Medulla oblongata (tissue), 1 donor: ENCODE measurements around the gene CTLA4.

Experiments
- DNase-seq: peaks from one replicate; pipeline ENCODE4 v3.0.0-alpha.2; 2015; ENCODE audit errors: extremely low spot score

The CTLA4 gene

DNA sequence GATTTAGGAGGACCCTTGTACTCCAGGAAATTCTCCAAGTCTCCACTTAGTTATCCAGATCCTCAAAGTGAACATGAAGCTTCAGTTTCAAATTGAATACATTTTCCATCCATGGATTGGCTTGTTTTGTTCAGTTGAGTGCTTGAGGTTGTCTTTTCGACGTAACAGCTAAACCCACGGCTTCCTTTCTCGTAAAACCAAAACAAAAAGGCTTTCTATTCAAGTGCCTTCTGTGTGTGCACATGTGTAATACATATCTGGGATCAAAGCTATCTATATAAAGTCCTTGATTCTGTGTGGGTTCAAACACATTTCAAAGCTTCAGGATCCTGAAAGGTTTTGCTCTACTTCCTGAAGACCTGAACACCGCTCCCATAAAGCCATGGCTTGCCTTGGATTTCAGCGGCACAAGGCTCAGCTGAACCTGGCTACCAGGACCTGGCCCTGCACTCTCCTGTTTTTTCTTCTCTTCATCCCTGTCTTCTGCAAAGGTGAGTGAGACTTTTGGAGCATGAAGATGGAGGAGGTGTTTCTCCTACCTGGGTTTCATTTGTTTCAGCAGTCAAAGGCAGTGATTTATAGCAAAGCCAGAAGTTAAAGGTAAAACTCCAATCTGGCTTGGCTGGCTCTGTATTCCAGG, at the start of gene CTLA4:
Gene CTLA4, plus strand, starts transcription at position 211 of the 640 bp plus-strand sequence. Its CDS starts 172 bp downstream, at position 383.
- DNase-seq = no peak

- DNase-seq = no peak
Measured at GRCh38 chr2:203818656-203819055, 48.9 kb upstream of the CTLA4 start.

GRCh38 chr2:203819434-203820133, 48.0 kb upstream of the CTLA4 start:
- no peak for DNase-seq

DNA sequence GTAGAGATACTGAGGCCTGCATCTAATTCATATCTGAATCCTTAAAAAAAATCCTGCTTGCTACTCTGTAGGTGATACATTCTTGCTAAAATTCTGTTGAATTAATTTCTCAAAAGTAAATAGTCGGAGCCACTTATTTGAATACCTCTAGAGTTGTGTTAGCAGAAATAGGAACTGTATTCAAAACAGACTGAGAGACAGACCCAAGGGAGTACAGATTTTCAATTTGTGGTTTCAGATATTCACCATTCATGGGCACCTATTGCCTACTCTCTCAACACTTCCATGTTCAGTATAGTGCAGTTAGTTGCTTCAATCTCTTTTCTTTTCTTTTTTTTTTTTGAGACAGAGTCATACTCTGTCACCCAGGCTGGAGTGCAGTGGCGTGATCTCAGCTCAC, 46.6 kb upstream of the CTLA4 start:
- no peak for DNase-seq

- DNase-seq = no peak
Measured at GRCh38 chr2:203822240-203822639, 45.3 kb upstream of the CTLA4 start.

DNA sequence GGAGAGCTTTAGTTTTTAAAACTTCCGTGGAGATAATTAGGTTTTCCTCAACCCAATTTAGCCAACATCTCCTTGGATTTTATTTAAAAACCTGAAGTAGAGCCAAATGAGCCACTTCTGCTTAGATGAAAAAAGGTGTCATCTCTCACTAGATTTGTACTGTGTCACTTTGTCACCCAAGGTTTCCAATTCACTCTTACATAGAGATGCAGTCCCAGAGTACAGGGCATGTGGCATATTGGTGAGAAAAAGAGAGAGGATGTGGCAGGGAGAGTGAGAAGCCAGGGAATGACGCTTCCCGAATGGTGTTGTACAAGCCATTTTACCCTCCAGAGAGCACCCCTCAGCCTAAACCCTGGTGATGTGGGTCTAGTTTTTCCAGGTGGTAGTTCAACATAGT, 44.4 kb upstream of the CTLA4 start:
- DNase-seq = no peak

- DNase-seq = no peak
Measured at GRCh38 chr2:203824057-203824456, 43.5 kb upstream of the CTLA4 start.

GRCh38 chr2:203824603-203825002, 43.0 kb upstream of the CTLA4 start:
- DNase-seq = no peak

DNA sequence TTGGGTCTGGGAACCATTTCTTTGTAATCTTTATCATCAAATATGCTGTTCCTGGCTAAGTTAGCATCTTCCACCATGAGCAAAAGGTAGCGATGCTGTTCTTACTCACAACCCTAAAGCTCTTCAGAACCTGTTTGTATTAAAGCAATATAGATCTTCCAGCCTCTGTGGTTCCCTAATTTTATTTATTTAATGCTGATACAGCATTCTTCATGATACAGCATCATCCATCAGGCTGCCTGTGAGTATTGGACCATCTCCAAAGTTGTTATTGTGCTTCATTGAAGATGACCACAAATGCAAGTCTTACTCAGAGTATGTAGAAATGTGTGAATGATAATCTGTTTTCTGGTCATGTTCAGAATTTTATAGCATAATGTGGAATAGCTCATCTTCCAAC, 40.9 kb upstream of the CTLA4 start:
- no peak for DNase-seq

GRCh38 chr2:203830304-203831055, 37.1 kb upstream of the CTLA4 start:
- no peak for DNase-seq

GRCh38 chr2:203835420-203835819, 32.2 kb upstream of the CTLA4 start:
- no peak for DNase-seq

DNA sequence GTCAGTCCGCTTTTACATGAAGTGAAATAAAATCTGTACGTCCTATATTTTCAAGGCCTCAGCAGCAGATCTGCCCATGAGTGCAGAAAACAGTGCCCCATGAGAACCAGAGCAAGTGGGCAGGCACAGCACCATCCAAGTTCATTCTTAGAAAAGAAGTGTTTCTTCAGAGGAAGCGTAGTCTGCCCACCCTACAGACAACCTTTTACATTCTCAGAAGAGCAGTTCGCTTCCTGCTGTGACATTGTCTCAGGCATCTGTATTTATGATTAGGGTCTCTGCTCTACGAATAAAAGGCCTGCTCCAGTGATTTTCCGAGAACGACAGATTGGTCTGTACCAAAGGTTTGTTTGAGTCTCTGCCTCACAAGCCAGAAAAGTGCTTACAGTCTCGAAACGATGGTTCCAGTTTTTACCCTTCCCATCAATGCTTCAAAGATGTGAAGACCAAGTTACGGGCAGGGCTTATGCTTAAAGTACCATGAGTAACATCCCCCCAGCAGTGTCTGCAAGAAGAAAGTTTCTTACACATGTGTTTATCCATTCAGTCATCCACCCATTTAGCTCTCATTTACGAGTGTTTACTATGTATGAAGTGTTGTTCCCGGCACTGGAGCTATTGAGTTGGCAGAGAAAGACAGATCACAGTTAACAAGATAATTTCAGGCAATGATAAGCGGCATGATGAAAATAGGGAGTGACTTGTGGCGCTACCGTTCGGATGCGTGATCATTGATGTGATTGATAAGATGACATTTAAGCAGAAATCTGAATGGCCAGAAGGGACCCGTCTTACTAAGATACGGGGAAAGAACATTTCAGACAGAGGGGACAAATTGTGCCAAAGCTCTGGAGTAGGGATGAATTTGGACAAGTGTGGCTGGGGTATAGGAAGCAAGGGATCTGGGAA, 31.4 kb upstream of the CTLA4 start:
- no peak for DNase-seq

DNA sequence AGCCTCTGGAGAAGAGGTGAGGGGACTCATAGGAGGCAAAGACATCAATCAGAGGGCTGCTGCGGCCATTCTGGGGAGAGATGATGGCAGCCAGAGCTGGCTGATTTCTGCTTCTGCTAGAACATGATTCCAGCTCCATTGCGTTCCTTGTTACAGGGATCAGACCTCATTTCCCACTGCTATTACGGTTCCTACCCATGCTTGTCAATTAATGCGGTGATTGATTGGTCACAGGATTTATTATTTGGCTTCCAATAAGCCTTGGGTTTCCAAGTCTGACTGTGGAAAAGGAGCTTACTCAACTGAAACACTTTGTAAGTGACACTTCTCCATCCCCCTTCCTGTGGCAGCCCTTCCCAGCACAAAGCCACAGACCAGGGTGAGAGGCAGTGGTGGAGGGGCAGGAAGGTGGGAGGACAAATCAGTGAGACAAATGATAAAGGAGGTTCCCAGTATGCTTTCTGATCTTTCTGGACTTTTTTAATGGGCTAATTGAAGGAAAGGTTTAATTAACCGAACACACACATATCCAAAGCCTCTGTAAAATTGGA, 26.8 kb upstream of the CTLA4 start:
- no peak for DNase-seq

DNA sequence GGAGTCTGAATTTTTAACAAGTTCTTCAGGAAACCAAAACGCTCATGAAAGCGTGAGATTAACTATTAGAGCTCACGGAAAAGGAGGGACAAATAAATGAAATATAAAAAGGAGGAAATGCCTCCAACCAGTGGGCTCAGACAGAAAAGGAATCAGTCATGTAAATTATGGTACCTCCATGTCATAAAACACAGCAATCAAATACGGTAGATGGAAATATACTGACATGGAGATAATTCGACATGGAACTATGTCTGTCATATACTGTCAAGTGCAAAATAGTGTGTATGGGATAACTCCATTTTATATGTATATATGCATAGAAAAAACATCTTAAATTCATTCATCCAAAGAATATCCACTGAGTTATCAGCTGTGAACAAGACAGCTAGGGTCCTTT, 25.9 kb upstream of the CTLA4 start:
- DNase-seq = no peak

GRCh38 chr2:203842373-203842772, 25.2 kb upstream of the CTLA4 start:
- no peak for DNase-seq

DNA sequence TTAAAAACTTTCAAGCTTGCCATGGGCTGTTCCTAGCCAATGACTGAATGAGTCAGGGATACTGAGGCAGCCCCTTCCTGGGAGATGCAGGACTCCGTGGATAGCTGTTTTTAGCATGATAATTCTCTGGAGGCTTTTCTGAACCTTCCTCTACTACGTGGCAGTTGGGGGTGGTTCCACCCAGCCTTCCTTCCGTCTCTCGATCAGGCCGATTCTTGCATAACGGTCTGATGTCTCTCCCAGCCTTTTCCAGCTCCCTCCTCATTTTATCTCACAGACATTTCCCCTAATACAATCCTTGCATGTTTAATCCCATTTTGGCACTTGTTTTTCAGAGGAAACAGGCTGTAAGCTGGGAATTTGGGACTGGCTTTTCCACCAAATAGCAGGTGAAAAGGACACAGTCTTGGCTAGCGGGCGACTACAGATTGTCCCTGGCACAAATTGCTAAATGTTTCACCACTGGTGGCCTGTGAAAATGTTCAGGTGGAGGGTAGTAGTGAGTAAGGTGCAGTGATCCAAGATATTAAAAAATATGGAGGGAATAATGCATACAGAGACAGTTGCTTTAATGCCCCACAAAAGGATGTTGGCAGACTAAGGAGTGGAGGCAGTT, 21.0 kb upstream of the CTLA4 start:
- no peak for DNase-seq

- DNase-seq = no peak
Measured at GRCh38 chr2:203849010-203849409, 18.6 kb upstream of the CTLA4 start.

GRCh38 chr2:203852760-203853159, 14.8 kb upstream of the CTLA4 start:
- DNase-seq = no peak

DNA sequence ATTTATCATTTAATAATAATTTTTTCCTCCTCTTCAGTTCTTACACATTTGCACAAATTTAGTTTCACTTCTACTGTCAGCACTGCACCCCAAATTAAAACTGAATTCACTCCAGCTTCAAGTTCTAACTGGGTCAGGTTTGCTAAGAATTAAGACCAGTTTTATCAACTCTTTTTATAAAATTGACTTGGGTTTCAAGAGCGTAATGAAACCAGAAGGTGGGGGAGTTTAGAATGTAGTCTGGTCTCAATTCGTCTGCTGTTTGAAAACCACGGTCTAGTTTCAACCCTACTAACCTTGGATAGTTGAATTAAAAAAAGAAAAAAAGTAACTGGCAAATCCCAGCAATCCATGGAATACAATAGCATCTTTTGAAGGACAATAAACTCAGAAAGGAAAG, 14.3 kb upstream of the CTLA4 start:
- DNase-seq = no peak

DNA sequence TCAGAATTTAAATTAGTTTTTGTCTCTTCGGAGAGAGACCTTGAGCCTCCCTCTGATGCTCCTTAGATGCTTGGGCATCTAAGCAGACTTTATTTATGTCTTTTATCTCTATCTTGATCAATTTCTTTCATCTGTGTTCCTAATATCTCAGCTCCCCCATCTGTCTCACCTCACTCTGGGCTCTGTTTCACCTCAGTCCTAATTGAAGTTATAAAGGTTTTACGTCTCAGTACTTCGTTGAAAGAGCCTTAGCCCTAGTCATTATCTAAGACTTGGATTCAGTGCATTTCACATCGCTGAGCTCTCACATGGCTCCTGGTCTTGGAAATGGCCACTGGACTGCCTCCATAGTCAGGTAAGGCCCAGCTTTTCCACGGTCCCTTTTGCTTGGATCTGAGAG, 13.8 kb upstream of the CTLA4 start:
- DNase-seq = no peak

- no peak for DNase-seq
Measured at GRCh38 chr2:203855274-203855673, 12.3 kb upstream of the CTLA4 start.
